ENCODE data around the gene ACKR2.

Gene ACKR2

GRCh38 chr3:42892807-42893206, 83.6 kb downstream of the ACKR2 start:
- no CpG with 5 or more reads among the region's 1 CpG for WGBS, 2 experiments (ENCODE audit: insufficient coverage in 2 of 2)
- H3K27ac ChIP-seq (ENCODE audit: low read depth, low read length, severe bottlenecking): no peak overlapping the region
- H3K9me3 ChIP-seq (ENCODE audit: control insufficient read depth, low read length): no peaks in the 10 kb centered on the region
- no peak overlapping the region for H3K4me3 ChIP-seq (ENCODE audit: extremely low read depth, insufficient read depth, low read length, poor library complexity, severe bottlenecking)
- no peaks in the 10 kb centered on the region for H3K36me3 ChIP-seq (ENCODE audit: control insufficient read depth, insufficient read depth, low read length)
- H3K4me1 ChIP-seq (ENCODE audit: control insufficient read depth, insufficient read depth, low read length, poor library complexity, severe bottlenecking): no peaks in the 10 kb centered on the region

- Histone ChIP-seq H3K4me3 (ENCODE audit: extremely low read depth, insufficient read depth, low read length, poor library complexity, severe bottlenecking) (no peak overlapping the region), H3K27ac (ENCODE audit: low read depth, low read length, severe bottlenecking) (no peak overlapping the region), H3K9me3 (ENCODE audit: control insufficient read depth, low read length) (no peaks in the 10 kb centered on the region)
Observed at GRCh38 chr3:42894698-42895579, 85.7 kb downstream of the ACKR2 start.

DNA sequence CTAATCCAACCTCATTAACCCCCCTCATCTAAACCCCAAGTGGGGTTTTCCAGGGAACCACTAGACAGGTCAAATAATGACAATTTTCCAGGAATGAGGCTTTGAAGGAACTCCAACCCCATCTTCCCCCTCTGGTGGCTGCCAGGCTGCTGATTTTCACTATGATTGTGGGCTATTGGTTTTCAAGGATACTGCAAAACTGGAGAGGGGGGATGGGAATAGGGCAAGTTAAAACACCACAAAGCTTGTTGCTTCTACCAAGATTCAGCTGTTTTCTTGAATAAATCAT, 86.3 kb downstream of the ACKR2 start:
- Histone ChIP-seq H3K4me3 (ENCODE audit: extremely low read depth, insufficient read depth, low read length, poor library complexity, severe bottlenecking) (no peak overlapping the region), H3K27ac (ENCODE audit: low read depth, low read length, severe bottlenecking) (no peak overlapping the region), H3K4me1 (ENCODE audit: control insufficient read depth, insufficient read depth, low read length, poor library complexity, severe bottlenecking) (no peaks in the 10 kb centered on the region), H3K36me3 (ENCODE audit: control insufficient read depth, insufficient read depth, low read length) (no peaks in the 10 kb centered on the region), H3K9me3 (ENCODE audit: control insufficient read depth, low read length) (no peaks in the 10 kb centered on the region)

More at GRCh38 chr3:42894698-42895579, 85.7 kb downstream of the ACKR2 start:
- no peaks in the 10 kb centered on the region for H3K36me3 ChIP-seq (ENCODE audit: control insufficient read depth, insufficient read depth, low read length)
- 80 to 93% methylated on average over 2 of the region's 3 CpGs for WGBS, 2 experiments (ENCODE audit: insufficient coverage in 2 of 2)
- H3K4me1 ChIP-seq (ENCODE audit: control insufficient read depth, insufficient read depth, low read length, poor library complexity, severe bottlenecking): no peaks in the 10 kb centered on the region

DNA sequence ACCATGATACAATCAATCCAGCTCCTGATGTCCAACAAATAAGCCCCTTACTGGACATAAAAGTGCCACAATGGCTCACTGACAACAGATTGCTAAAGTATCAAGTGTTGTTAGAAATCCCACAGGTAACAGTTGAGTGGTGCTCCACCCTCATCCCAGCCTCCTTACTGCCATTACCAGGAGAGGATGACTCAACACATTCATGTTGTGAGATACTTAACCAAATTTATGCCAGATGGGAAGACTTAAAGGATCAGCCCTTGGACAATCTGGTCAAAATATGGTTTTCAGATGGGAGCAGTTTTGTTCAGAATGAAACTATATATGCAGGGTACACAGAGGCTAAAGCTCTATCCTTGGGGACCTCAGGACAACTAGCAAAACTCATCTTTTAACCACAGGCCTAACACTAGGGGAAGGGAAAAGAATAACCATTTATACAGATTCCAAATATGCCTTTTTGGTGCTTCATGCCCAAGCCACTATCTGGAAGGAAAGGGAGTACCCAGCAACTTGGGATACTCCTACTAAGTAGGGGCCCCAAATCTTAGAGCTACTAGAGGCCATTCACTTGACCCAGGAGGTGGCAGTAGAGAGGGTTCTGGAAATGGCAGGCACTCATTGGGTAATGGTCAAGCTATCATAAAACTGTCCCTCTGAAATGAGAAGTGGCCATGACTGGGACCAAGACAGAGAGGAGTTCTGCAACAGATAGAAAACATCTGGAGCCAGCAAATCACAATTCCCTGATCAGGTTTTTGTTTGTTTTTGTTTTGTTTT, 89.8 kb downstream of the ACKR2 start:
- H3K4me3 ChIP-seq (ENCODE audit: extremely low read depth, insufficient read depth, low read length, poor library complexity, severe bottlenecking): no peak overlapping the region
- no peak overlapping the region for H3K27ac ChIP-seq (ENCODE audit: low read depth, low read length, severe bottlenecking)
- H3K36me3 ChIP-seq (ENCODE audit: control insufficient read depth, insufficient read depth, low read length): no peaks in the 10 kb centered on the region
- no peaks in the 10 kb centered on the region for H3K9me3 ChIP-seq (ENCODE audit: control insufficient read depth, low read length)
- no peaks in the 10 kb centered on the region for H3K4me1 ChIP-seq (ENCODE audit: control insufficient read depth, insufficient read depth, low read length, poor library complexity, severe bottlenecking)

DNA sequence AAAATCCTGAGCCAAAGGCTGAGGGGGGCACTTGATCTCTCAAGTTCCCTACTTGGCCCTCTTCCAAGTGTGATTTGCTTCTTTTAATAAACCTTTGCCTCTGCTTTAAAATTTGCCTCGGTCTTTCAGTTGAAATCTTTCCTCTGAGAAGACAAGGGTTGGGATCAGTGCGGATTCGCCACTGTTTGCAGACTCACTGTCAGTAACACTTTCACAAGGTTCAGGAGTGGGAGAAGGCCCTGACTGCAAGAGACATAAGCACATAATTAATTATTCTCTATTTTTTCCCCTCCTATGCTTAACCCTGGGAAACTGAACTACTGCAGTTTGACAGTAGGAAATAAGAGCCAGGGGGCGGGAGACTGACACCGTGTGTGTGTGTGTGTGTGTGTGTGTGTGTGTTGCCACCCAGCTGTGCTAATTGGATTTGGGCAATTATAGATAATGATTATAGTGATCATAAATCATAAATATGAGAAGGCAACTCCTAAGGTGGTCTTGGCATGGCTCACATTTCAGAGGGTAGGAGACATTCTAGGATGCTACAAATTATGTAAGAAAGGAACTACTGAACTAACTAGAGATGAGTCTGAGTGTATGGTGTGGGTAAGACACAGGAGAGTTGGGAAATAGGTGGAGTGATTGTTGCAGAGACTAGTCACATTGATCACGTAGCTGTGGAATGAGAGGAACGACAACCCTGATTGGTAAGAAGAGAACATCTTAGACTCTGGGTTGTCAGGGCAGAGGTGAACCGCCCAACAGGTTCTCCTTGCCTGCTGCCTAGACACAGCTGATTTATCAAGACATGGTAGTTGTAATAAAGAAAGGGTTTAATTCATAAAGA, 91.2 kb downstream of the ACKR2 start:
- 89 to 93% methylated on average over 5 to 8 of the region's 8 CpGs for WGBS, 2 experiments (ENCODE audit: insufficient coverage in 2 of 2)
- no peaks in the 10 kb centered on the region for H3K36me3 ChIP-seq (ENCODE audit: control insufficient read depth, insufficient read depth, low read length)
- no peaks in the 10 kb centered on the region for H3K9me3 ChIP-seq (ENCODE audit: control insufficient read depth, low read length)
- no peaks in the 10 kb centered on the region for H3K4me1 ChIP-seq (ENCODE audit: control insufficient read depth, insufficient read depth, low read length, poor library complexity, severe bottlenecking)
- no peak overlapping the region for H3K27ac ChIP-seq (ENCODE audit: low read depth, low read length, severe bottlenecking)
- H3K4me3 ChIP-seq (ENCODE audit: extremely low read depth, insufficient read depth, low read length, poor library complexity, severe bottlenecking): no peak overlapping the region

- no peaks in the 10 kb centered on the region for H3K4me1 ChIP-seq (ENCODE audit: control insufficient read depth, insufficient read depth, low read length, poor library complexity, severe bottlenecking)
- no peak overlapping the region for H3K27ac ChIP-seq (ENCODE audit: low read depth, low read length, severe bottlenecking)
- no peak overlapping the region for H3K4me3 ChIP-seq (ENCODE audit: extremely low read depth, insufficient read depth, low read length, poor library complexity, severe bottlenecking)
- WGBS, 2 experiments (ENCODE audit: insufficient coverage in 2 of 2): 95 to 96% methylated on average over 2 of the region's 3 CpGs
- peaks cover 4% of the 10 kb centered on the region for H3K9me3 ChIP-seq (ENCODE audit: control insufficient read depth, low read length)
- no peaks in the 10 kb centered on the region for H3K36me3 ChIP-seq (ENCODE audit: control insufficient read depth, insufficient read depth, low read length)
Observed at GRCh38 chr3:42901073-42901415, 91.8 kb downstream of the ACKR2 start.

DNA sequence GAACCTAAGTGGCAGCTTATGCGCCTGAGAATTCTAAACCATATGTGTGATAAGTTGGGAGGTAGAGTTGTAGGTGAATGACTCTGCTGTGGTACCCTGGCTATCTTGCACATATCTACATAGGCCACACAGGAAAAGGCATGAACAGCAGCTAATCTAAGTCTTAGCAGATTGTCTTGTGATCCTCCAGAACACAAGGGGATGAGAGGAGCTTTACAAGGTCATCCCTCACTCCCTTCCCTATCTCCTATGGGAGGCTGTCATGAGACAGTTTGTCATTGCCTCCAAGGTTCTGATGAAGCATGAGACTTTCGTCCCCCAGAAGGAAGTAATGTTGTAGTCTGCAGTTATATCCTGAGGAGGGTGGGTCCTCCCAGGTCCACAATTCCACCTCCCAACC, 93.0 kb downstream of the ACKR2 start:
- H3K4me1 ChIP-seq (ENCODE audit: control insufficient read depth, insufficient read depth, low read length, poor library complexity, severe bottlenecking): no peaks in the 10 kb centered on the region
- H3K9me3 ChIP-seq (ENCODE audit: control insufficient read depth, low read length): peaks cover 4% of the 10 kb centered on the region
- H3K27ac ChIP-seq (ENCODE audit: low read depth, low read length, severe bottlenecking): no peak overlapping the region
- 100% methylated on average over 1 of the region's 2 CpGs; no CpG with 5 or more reads in 1 of the 2 experiments for WGBS, 2 experiments (ENCODE audit: insufficient coverage in 2 of 2)
- no peak overlapping the region for H3K4me3 ChIP-seq (ENCODE audit: extremely low read depth, insufficient read depth, low read length, poor library complexity, severe bottlenecking)
- H3K36me3 ChIP-seq (ENCODE audit: control insufficient read depth, insufficient read depth, low read length): no peaks in the 10 kb centered on the region

DNA sequence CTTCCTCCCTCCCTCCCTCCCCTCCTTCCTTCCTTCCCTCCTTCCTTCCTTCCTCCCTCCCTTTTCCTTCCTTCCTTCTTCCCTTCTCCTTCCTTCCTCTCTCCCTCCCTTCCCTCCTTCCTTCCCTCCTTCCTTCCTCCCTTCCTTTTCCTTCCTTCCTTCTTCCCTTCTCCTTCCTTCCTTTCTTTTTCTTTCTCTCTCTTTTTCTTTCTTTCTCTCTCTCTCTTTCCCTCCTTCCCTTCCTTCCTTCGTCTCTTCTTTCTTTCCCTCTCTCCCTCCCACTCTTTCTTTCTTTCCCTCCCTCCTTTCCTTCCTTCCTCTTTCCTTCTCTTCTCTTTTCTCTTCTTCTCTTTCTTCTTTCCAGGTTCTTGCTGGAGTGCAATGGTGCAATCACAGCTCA, 94.8 kb downstream of the ACKR2 start:
- Histone ChIP-seq H3K27ac (ENCODE audit: low read depth, low read length, severe bottlenecking) (no peak overlapping the region), H3K4me1 (ENCODE audit: control insufficient read depth, insufficient read depth, low read length, poor library complexity, severe bottlenecking) (peaks cover 2% of the 10 kb centered on the region), H3K36me3 (ENCODE audit: control insufficient read depth, insufficient read depth, low read length) (no peaks in the 10 kb centered on the region), H3K4me3 (ENCODE audit: extremely low read depth, insufficient read depth, low read length, poor library complexity, severe bottlenecking) (no peak overlapping the region), H3K9me3 (ENCODE audit: control insufficient read depth, low read length) (peaks cover 4% of the 10 kb centered on the region)
- 57 to 100% methylated on average over 1 of the region's 1 CpG for WGBS, 2 experiments (ENCODE audit: insufficient coverage in 2 of 2)

- Histone ChIP-seq H3K9me3 (ENCODE audit: control insufficient read depth, low read length) (peaks cover 4% of the 10 kb centered on the region), H3K27ac (ENCODE audit: low read depth, low read length, severe bottlenecking) (no peak overlapping the region), H3K4me1 (ENCODE audit: control insufficient read depth, insufficient read depth, low read length, poor library complexity, severe bottlenecking) (peaks cover 2% of the 10 kb centered on the region), H3K4me3 (ENCODE audit: extremely low read depth, insufficient read depth, low read length, poor library complexity, severe bottlenecking) (no peak overlapping the region), H3K36me3 (ENCODE audit: control insufficient read depth, insufficient read depth, low read length) (no peaks in the 10 kb centered on the region)
- WGBS, 2 experiments (ENCODE audit: insufficient coverage in 2 of 2): 94 to 95% methylated on average over 4 to 9 of the region's 12 CpGs
Observed at GRCh38 chr3:42905740-42906069, 96.5 kb downstream of the ACKR2 start.

DNA sequence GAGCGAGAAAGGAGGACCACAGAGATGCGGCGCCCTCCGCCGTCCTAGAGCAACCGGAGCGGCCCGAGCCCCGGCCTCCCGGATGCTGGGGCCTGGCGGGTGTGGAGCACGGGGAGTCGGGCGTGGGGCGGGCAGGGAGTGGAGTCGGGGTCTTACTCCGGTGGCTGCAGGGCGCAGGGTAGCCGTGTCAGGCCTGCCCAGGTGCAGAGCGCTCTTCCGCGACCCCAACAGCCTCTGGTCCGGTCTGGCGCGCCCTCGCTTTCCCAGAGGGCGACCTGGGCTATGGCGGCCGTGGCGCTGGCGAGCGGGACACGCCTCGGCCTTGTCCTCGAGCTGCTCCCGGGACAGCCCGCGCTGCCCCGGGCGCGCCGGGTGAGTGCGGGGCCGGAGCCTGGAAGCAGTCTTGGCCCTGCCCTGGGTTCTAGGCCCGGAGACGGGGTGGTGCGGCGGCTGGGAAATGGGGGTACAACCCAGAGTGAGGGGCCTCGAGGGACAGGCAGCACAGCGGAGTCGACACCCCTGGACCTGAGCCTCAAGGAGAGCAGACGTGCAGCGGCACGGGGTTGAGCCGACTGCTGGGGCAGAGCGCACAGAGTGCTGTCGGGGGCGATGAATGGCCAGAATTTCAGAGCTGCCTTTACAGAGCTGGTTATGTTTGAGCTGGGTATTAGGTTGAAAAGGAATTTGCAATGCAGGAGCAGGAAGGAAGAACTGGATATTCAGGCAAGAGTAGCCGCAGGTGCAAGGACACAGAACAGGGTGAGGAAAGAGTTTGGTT, 97.0 kb downstream of the ACKR2 start, which contains the start of gene ZNF662:
TSS of gene ZNF662 (plus strand) at position 73 of the 778 bp plus-strand sequence. CDS start 1,973 bp downstream, outside the sequence.
- Histone ChIP-seq H3K27ac (ENCODE audit: low read depth, low read length, severe bottlenecking) (no peak within 1 kb of the TSS), H3K36me3 (ENCODE audit: control insufficient read depth, insufficient read depth, low read length) (no peaks in the 10 kb centered on the region), H3K4me1 (ENCODE audit: control insufficient read depth, insufficient read depth, low read length, poor library complexity, severe bottlenecking) (peaks cover 2% of the 10 kb centered on the region), H3K4me3 (ENCODE audit: extremely low read depth, insufficient read depth, low read length, poor library complexity, severe bottlenecking) (no peak within 1 kb of the TSS), H3K9me3 (ENCODE audit: control insufficient read depth, low read length) (peaks cover 4% of the 10 kb centered on the region)
- WGBS, 2 experiments (ENCODE audit: insufficient coverage in 2 of 2): 95 to 96% methylated on average over 46 to 58 of the region's 59 CpGs

Measured in mesodermal cell (in vitro differentiated cells).